ENCODE data around the gene SRCAP. TPM values are rescaled to one million over a fixed set of nuclear protein-coding genes. Genes with fewer than 3 reads are reported as not detected.

SRCAP gene
- total and polyA plus RNA-seq, 2 experiments from 2014 or later, result 9.1 to 23.7 TPM

DNA sequence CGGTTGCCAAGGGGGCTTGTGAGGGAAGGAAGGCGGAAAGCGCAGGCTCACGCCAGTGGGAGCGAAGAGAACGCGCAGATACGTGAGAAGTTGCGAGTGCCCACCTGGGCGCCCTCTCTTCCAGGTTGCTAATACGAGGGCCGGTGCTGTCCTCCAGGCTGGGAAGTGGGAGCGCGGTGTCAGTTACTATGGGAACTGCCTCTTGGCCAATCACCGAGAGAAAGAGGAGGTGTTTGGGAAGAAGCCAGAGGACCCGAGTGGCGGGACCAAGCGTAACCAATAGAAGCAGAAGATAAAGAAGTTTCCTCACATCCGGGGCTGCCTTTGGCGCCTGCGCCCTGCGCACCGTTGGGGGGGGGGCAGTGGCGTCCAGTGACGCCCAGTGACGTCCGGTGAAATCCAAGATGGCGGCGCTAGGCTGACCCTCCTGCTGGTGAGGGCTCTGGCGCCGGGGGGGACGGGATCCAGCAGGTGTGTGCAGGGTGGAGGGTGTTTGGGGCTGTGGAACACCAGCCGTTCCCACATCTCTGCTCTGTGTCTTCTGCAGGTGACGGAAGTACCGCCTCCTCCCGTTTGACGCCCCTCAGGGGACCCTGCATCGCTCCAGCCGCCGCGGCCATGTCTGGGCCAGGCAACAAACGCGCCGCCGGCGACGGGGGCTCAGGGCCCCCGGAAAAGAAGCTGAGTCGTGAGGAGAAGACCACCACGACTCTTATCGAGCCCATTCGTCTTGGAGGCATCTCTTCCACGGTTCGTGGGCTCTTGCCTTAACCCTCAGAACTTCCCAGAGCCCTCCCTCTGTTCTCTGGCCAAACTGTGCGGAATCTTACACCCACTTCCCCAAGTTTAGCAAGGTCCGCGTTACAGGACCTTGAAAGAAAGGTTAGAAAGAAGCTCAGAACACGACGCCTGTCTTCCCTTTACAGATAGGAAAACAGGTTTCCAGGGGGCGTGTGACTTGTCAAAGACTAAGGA is 63.2 kb downstream of the SRCAP start, which contains the start of the genes CFAP119 and RNF40:
Gene CFAP119 (minus strand): TSS at position 135 of the 975 bp plus-strand sequence. CDS start 314 bp downstream, outside the sequence.
Gene RNF40 (plus strand): TSS at position 395 of the 975 bp plus-strand sequence. CDS start 224 bp downstream, at position 619.
- WGBS, 2 experiments (ENCODE audit: low coverage in 1 of 2, low lambda C conversion rate in 2 of 2, missing lambda C conversion rate in 2 of 2), result 2 to 3% methylated on average over 53 to 59 of the region's 60 CpGs
- TF ChIP-seq EZH2phosphoT487 (IDR thresholded peaks at IDR 0.05; ENCODE audit: insufficient read depth, low read depth) (no peak), EZH2 (IDR thresholded peaks at IDR 0.05; ENCODE audit: insufficient read depth, poor library complexity, severe bottlenecking) (no peak)
- in situ Hi-C loops (cut with MboI), result no loop called here
- Histone ChIP-seq H3K27ac (peak within 1 kb of the TSS; percentile 52), H3F3A (ENCODE audit: insufficient read depth) (peaks cover 9% of the 10 kb centered on the region), H2AFZ (peak within 1 kb of the TSS; percentile 84), H3K27me3 (replicated peaks; ENCODE audit: insufficient read depth) (no peaks in the 10 kb centered on the region), H3K79me2 (ENCODE audit: insufficient read depth) (peaks cover 43% of the 10 kb centered on the region), H3K9ac (peak within 1 kb of the TSS; percentile 90), H4K20me1 (ENCODE audit: insufficient read depth) (no peaks in the 10 kb centered on the region), H3K9me2 (ENCODE audit: insufficient read depth) (no peaks in the 10 kb centered on the region), H3K36me3 (ENCODE audit: low read depth) (peaks cover 36% of the 10 kb centered on the region; the same call in 1 of the 2 replicates), H3K4me2 (ENCODE audit: unreplicated experiment) (peak within 1 kb of the TSS; percentile 90), H3K9me3 (ENCODE audit: low read depth) (no peaks in the 10 kb centered on the region), H3K4me3 (peak within 1 kb of the TSS; percentile 79), H3K4me1 (ENCODE audit: insufficient read depth) (peaks cover 14% of the 10 kb centered on the region)
- peak; percentile 99 for DNase-seq

DNA sequence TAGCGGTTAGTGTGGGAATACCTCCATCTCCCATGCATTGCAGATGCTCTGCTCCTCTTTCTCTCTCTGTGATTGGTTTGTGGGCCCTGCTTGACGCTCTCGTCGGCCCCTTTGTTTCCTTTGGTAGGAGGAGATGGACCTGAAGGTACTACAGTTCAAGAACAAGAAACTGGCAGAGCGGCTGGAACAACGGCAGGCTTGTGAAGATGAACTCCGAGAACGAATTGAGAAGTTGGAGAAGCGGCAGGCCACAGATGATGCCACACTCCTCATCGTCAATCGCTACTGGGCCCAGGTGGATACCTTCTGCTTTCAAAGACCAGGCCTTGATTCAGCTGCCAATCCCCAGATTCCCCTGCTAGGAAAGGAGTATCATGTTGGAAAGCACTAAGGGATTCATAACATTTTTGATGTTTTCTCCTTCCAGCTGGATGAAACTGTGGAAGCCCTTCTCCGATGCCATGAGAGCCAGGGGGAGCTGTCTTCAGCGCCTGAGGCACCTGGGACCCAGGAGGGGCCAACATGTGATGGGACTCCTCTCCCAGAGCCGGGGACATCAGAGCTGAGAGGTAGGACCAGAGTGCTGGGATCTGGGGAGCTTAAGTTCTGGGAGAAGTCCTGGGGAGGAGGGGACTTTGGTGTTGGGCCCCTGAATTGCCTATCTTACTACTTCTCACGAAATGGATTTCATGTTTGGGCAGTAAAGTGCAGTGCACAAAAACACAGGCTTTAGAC is 64.2 kb downstream of the SRCAP start:
- Histone ChIP-seq H3K4me1 (ENCODE audit: insufficient read depth) (peaks cover 14% of the 10 kb centered on the region), H2AFZ (no peak overlapping the region), H3K36me3 (ENCODE audit: low read depth) (peaks cover 43% of the 10 kb centered on the region; the same call in 1 of the 2 replicates), H3K9me3 (ENCODE audit: low read depth) (no peaks in the 10 kb centered on the region), H3F3A (ENCODE audit: insufficient read depth) (peaks cover 9% of the 10 kb centered on the region), H3K9ac (peak overlapping the region; percentile 90), H3K79me2 (ENCODE audit: insufficient read depth) (peaks cover 46% of the 10 kb centered on the region), H3K9me2 (ENCODE audit: insufficient read depth) (no peaks in the 10 kb centered on the region), H3K4me3 (peak overlapping the region; percentile 79), H3K27me3 (replicated peaks; ENCODE audit: insufficient read depth) (no peaks in the 10 kb centered on the region), H4K20me1 (ENCODE audit: insufficient read depth) (no peaks in the 10 kb centered on the region), H3K27ac (peak overlapping the region; percentile 51), H3K4me2 (ENCODE audit: unreplicated experiment) (peak overlapping the region; percentile 90)
- in situ Hi-C loops (cut with MboI), result no loop called here
- DNase-seq, result no peak
- WGBS, 2 experiments (ENCODE audit: low coverage in 1 of 2, low lambda C conversion rate in 2 of 2, missing lambda C conversion rate in 2 of 2), result 61 to 63% methylated on average over 15 of the region's 15 CpGs
- TF ChIP-seq EZH2 (IDR thresholded peaks at IDR 0.05; ENCODE audit: insufficient read depth, poor library complexity, severe bottlenecking), result no peak
- TF ChIP-seq EZH2phosphoT487 (IDR thresholded peaks at IDR 0.05; ENCODE audit: insufficient read depth, low read depth), result no peak

DNA sequence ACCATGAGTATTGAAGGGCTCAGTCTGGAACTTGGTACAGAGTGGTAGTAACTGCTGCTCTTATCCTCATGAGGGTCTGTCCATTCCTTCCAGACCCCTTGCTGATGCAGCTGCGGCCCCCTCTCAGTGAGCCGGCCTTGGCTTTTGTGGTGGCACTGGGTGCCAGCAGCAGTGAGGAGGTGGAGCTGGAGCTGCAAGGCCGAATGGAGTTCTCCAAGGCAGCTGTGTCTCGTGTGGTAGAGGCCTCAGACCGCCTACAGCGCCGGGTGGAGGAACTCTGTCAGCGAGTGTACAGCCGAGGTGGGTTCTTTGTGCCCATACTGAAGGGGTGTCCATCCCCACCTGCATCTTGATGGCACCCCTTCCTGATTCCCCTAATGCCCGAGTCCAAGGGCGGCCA is 65.1 kb downstream of the SRCAP start:
- Histone ChIP-seq H3F3A (ENCODE audit: insufficient read depth) (peaks cover 9% of the 10 kb centered on the region), H3K4me3 (peak overlapping the region; percentile 79; the same call in 1 of the 2 replicates), H3K27me3 (replicated peaks; ENCODE audit: insufficient read depth) (no peaks in the 10 kb centered on the region), H3K36me3 (ENCODE audit: low read depth) (peaks cover 43% of the 10 kb centered on the region; the same call in 1 of the 2 replicates), H3K79me2 (ENCODE audit: insufficient read depth) (peaks cover 46% of the 10 kb centered on the region), H3K9me3 (ENCODE audit: low read depth) (no peaks in the 10 kb centered on the region), H4K20me1 (ENCODE audit: insufficient read depth) (no peaks in the 10 kb centered on the region), H3K9ac (peak overlapping the region; percentile 90; the same call in 1 of the 2 replicates), H3K27ac (no peak overlapping the region), H2AFZ (no peak overlapping the region), H3K4me2 (ENCODE audit: unreplicated experiment) (peak overlapping the region; percentile 90), H3K4me1 (ENCODE audit: insufficient read depth) (peaks cover 14% of the 10 kb centered on the region), H3K9me2 (ENCODE audit: insufficient read depth) (no peaks in the 10 kb centered on the region)
- 95 to 97% methylated on average over 11 of the region's 11 CpGs for WGBS, 2 experiments (ENCODE audit: low coverage in 1 of 2, low lambda C conversion rate in 2 of 2, missing lambda C conversion rate in 2 of 2)
- in situ Hi-C loops (cut with MboI), result no loop called here
- TF ChIP-seq EZH2phosphoT487 (IDR thresholded peaks at IDR 0.05; ENCODE audit: insufficient read depth, low read depth), result no peak
- TF ChIP-seq EZH2 (IDR thresholded peaks at IDR 0.05; ENCODE audit: insufficient read depth, poor library complexity, severe bottlenecking), result no peak
- DNase-seq, result no peak
